ENCODE data around the gene PRAC1.
A peak's percentile ranks its signal among the peaks of the same experiment; 100 is the strongest.

- TF ChIP-seq POLR2A (IDR thresholded peaks at IDR 0.05; ENCODE audit: control extremely low read depth in 1 of 2, low read depth in 2 of 2, low read length in 2 of 2) (no peak), TAF1 (IDR thresholded peaks at IDR 0.05; ENCODE audit: low read depth, low read length) (no peak), MAFK (IDR thresholded peaks at IDR 0.05; ENCODE audit: low read depth, low read length) (no peak), MAX (IDR thresholded peaks at IDR 0.05) (no peak), CTCF (IDR thresholded peaks at IDR 0.05; ENCODE audit: control extremely low read depth in 1 of 3, insufficient read depth in 1 of 3, low read depth in 1 of 3, low read length in 3 of 3) (no peak), EZH2 (IDR thresholded peaks at IDR 0.05; ENCODE audit: low read depth, low read length, severe bottlenecking) (peak; percentile 63), CEBPB (IDR thresholded peaks at IDR 0.05; ENCODE audit: low read depth, low read length) (no peak), BACH1 (IDR thresholded peaks at IDR 0.05; ENCODE audit: low read length) (no peak), RXRA (IDR thresholded peaks at IDR 0.05; ENCODE audit: insufficient read depth, low read depth, low read length) (no peak), BRCA1 (IDR thresholded peaks at IDR 0.05; ENCODE audit: low read depth, low read length) (no peak), SRF (IDR thresholded peaks at IDR 0.05; ENCODE audit: low read depth, low read length) (no peak)
Measured at GRCh38 chr17:48720266-48721008, 1.9 kb downstream of the PRAC1 start.
